Endothelial cell of umbilical vein (primary cell): ENCODE data around the gene SP3.

Experiments
- JUN ChIP-seq: IDR thresholded peaks from 2 replicates; pipeline ENCODE4 v1.6.1; 2011; ENCODE audit warnings: borderline replicate concordance, low read depth; ENCODE audit not compliant: insufficient read length, insufficient read depth
- POLR2AphosphoS5 ChIP-seq: IDR thresholded peaks from 2 replicates; pipeline ENCODE4 v1.6.1; 2012; ENCODE audit warnings: low read depth, mild to moderate bottlenecking, control low read depth, low read length, moderate library complexity; ENCODE audit not compliant: insufficient read depth
- TF ChIP-seq, protein P1 (sequence below), 2 donors: IDR thresholded peaks; 1 replicate in 1 of 2; 2 replicates in 1 of 2; pipeline ENCODE4 v1.5.1; 2011; ENCODE audit warnings: low read length in 2 of 2, mild to moderate bottlenecking in 2 of 2, moderate library complexity in 2 of 2, control low read depth in 1 of 2, inconsistent platforms in 1 of 2, low read depth in 1 of 2; ENCODE audit not compliant: insufficient read depth in 1 of 2; ENCODE audit errors: extremely low read depth in 1 of 2

DNA sequence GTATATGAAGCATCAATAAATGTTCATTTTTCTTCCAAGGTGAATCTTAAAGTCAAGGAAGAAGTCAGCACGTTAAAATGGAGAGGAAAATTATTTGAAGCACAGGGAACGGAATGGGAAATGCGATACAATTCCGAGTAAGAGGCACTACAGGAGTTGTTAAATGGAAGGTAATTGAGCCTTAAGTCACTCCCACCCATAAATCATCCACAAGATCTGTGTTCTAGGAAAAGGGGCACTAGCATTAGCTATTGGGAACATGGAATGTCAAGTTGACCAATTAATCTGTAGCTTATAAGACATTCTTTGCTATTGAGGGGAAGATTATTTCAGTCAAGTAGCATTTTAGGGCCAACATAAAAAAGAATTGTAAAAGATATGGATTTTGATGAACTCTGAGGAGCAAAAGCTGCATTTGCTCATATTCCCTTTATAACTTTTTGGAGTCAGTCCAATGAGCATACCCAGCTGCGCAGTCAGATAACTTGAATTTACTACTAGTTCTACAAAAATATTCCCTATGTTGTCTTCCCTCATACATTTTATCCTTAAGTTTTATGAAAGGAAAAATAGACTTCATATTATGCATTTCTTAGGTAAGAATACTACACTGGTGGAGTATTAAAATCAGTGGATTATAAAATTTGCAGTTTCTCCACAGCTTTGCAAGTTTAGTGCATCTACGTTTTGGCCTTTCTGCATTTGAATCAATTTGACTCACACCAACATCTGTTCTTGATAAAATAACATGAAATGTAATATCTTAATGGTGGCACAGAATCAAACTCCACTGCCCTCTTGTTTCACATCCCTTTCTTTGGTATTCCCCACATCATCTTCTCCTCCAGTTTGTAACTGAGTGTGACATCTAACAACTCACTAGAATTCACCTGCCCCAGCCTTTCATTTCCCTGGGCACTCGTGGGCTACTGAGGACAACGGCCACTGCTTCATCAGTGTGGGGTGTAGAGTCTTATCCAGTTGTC lies 95.6 kb downstream of the SP3 start:
- no peak for TF ChIP-seq POLR2AphosphoS5
- TF ChIP-seq, protein P1, sequence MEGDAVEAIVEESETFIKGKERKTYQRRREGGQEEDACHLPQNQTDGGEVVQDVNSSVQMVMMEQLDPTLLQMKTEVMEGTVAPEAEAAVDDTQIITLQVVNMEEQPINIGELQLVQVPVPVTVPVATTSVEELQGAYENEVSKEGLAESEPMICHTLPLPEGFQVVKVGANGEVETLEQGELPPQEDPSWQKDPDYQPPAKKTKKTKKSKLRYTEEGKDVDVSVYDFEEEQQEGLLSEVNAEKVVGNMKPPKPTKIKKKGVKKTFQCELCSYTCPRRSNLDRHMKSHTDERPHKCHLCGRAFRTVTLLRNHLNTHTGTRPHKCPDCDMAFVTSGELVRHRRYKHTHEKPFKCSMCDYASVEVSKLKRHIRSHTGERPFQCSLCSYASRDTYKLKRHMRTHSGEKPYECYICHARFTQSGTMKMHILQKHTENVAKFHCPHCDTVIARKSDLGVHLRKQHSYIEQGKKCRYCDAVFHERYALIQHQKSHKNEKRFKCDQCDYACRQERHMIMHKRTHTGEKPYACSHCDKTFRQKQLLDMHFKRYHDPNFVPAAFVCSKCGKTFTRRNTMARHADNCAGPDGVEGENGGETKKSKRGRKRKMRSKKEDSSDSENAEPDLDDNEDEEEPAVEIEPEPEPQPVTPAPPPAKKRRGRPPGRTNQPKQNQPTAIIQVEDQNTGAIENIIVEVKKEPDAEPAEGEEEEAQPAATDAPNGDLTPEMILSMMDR (IDR thresholded peaks at IDR 0.05; ENCODE audit: extremely low read depth in 1 of 2, insufficient read depth in 1 of 2, low read depth in 1 of 2, low read length in 2 of 2), result no peak
- no peak for TF ChIP-seq JUN
